ENCODE results near the gene CRADD. TPM values are rescaled to one million over a fixed set of nuclear protein-coding genes. Genes with fewer than 3 reads are reported as not detected.

The CRADD gene
- total RNA-seq, 1 donor from 2014 or later: 9.1 TPM

DNA sequence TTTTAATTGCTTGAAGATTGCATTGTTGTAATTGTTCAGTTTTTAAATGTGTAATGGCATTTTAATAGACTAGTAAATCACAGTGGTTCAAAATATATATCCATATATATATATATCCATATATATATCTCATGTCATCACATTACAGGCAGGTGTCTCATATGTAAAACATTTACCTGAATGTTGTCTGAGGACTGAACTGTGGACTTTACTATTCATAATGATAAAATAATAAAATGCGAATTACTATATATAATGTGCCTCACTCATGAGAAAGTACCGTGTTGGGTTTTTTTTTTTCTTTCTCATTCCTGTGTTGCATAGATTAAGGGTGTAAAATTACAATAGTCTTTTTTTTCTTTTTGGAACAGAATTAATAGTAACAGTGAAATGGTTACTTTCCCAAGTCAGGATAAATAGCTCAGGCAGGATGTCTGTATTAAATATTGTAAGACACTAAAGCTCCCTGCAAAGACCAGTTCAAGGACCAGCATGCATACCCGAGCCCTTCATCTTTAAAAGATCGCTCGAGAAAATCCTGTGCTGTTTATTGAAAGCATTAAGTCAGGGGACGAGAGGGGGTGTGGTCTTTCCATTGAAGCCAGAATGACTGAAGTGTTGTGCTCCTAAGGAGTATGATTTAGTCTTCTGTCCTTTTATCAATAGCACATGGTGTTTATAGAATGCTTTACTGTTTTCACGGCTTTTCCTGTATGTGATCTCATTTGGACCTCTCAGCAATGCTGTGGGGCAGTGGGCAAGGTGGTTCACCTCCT lies 173.5 kb downstream of the CRADD start:
- Mint-ChIP-seq H3K27ac (ENCODE audit: unreplicated experiment) (no peak overlapping the region), H3K36me3 (ENCODE audit: low read depth) (no peaks in the 10 kb centered on the region), H3K4me3 (ENCODE audit: unreplicated experiment) (no peak overlapping the region), H3K9me3 (ENCODE audit: low read depth) (no peaks in the 10 kb centered on the region), H3K27me3 (ENCODE audit: low read depth) (no peaks in the 10 kb centered on the region), H3K4me1 (ENCODE audit: low read depth) (peaks cover 6% of the 10 kb centered on the region)
- DNase-seq (ENCODE audit: low spot score): no peak
- TF ChIP-seq, protein P1, sequence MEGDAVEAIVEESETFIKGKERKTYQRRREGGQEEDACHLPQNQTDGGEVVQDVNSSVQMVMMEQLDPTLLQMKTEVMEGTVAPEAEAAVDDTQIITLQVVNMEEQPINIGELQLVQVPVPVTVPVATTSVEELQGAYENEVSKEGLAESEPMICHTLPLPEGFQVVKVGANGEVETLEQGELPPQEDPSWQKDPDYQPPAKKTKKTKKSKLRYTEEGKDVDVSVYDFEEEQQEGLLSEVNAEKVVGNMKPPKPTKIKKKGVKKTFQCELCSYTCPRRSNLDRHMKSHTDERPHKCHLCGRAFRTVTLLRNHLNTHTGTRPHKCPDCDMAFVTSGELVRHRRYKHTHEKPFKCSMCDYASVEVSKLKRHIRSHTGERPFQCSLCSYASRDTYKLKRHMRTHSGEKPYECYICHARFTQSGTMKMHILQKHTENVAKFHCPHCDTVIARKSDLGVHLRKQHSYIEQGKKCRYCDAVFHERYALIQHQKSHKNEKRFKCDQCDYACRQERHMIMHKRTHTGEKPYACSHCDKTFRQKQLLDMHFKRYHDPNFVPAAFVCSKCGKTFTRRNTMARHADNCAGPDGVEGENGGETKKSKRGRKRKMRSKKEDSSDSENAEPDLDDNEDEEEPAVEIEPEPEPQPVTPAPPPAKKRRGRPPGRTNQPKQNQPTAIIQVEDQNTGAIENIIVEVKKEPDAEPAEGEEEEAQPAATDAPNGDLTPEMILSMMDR (IDR thresholded peaks at IDR 0.05): no peak

DNA sequence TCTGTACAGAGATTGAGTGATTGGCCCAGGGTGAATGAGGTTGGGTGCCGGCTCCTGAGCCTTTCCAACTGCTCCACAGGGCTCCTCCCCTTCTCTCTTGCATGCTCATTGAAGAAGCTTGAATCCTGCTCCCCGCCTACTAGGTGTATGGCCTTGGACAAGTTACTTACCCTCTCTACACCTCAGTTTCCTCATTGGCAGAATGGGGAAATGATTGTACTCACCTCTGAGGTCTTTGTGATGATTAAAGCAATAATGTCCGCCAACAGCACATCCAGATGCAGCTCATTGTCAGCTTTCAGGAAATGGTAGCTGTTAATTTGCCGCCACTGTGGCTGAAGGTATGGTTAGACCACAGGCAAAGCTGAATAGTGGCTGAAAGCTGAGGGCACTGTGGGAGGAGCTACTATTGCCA lies 174.1 kb downstream of the CRADD start:
- no peaks in the 10 kb centered on the region for H3K9me3 Mint-ChIP-seq (ENCODE audit: low read depth)
- no peak overlapping the region for H3K4me3 Mint-ChIP-seq (ENCODE audit: unreplicated experiment)
- no peak overlapping the region for H3K27ac Mint-ChIP-seq (ENCODE audit: unreplicated experiment)
- no peak for DNase-seq (ENCODE audit: low spot score)
- TF ChIP-seq, protein P1 (IDR thresholded peaks at IDR 0.05): no peak
- H3K27me3 Mint-ChIP-seq (ENCODE audit: low read depth): no peaks in the 10 kb centered on the region
- H3K36me3 Mint-ChIP-seq (ENCODE audit: low read depth): no peaks in the 10 kb centered on the region
- peaks cover 6% of the 10 kb centered on the region for H3K4me1 Mint-ChIP-seq (ENCODE audit: low read depth)

DNA sequence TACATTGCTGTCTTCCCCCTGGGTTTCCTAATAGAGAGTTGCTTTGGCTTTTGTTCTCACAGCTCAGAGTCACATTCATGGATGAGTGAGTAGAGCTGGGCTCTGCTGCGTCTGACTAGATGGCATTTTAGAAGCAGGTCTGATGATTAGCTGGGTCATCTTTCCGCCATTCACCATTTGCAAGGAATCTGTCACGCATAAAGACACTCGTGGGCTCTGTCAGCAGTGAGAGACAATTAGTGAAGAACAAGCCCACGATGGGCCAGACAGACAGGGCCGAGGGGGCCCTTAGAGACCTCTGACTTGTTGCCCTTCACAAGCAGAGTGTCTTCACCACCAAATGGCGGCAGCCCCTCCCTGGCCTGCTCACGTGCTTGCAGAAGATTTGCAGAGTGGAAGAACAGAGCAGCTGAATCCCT lies 175.0 kb downstream of the CRADD start:
- no peak for DNase-seq (ENCODE audit: low spot score)
- TF ChIP-seq, protein P1 (IDR thresholded peaks at IDR 0.05): no peak
- Mint-ChIP-seq H3K27ac (ENCODE audit: unreplicated experiment) (no peak overlapping the region), H3K4me3 (ENCODE audit: unreplicated experiment) (no peak overlapping the region), H3K36me3 (ENCODE audit: low read depth) (no peaks in the 10 kb centered on the region), H3K9me3 (ENCODE audit: low read depth) (no peaks in the 10 kb centered on the region), H3K4me1 (ENCODE audit: low read depth) (peaks cover 6% of the 10 kb centered on the region), H3K27me3 (ENCODE audit: low read depth) (no peaks in the 10 kb centered on the region)

DNA sequence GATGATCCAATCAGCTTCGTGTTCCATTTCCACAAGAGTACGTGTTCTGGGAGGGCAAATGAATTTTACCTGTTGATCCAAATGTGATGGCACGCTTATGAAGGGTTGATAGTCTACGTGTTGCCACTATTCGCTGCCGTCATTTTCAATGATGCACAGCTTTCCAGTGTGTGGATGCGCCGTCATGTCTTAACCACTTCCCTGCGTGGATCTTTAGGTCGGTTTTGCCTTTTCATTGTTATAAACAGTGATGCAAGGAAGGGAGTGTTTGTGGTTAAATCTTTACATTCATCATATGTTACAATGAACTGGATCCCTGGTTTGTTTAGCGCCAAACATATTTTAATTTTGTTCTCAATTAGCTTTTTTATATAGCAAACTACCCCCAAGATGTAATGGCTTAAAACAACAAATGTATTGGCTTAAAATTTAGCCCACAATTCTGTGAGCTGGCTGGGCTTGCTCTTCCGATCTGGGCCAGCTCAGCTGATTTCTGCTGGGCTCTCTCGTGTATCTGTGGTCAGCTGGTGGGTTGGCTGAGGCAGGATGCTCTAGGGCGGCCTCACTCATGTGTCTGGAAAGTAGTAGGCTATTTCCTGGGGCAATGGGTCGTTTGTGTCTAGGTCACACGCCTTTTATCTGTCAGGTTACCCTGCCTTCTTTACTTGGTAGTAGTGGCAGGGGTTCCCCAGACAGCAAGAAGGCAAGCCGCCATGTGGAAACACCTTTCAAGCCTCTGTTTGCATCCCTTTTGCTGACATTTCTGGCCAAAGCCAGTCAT lies 176.7 kb downstream of the CRADD start:
- TF ChIP-seq, protein P1 (IDR thresholded peaks at IDR 0.05): no peak
- no peak overlapping the region for H3K4me3 Mint-ChIP-seq (ENCODE audit: unreplicated experiment)
- H3K27ac Mint-ChIP-seq (ENCODE audit: unreplicated experiment): no peak overlapping the region
- no peaks in the 10 kb centered on the region for H3K27me3 Mint-ChIP-seq (ENCODE audit: low read depth)
- H3K9me3 Mint-ChIP-seq (ENCODE audit: low read depth): no peaks in the 10 kb centered on the region
- no peaks in the 10 kb centered on the region for H3K36me3 Mint-ChIP-seq (ENCODE audit: low read depth)
- DNase-seq (ENCODE audit: low spot score): no peak
- H3K4me1 Mint-ChIP-seq (ENCODE audit: low read depth): peaks cover 1% of the 10 kb centered on the region

DNA sequence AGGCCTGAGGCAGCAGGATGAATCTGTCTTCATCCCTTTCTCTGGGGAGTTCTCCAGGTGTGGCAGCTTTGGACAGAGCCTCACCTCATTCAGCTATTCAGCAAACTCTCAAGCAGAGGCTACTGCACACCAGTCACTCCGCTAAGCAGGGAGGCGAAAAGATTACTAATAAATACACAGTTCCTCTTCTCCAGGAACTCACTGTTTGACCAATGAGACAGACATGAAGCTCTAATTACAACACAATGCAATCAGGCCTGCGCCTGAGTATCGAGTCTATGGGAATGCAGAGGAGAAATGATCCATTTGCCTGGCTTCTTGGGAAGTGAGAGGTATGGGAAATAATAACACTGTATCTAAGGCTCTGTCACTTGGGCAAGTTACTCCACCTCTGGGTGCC lies 178.1 kb downstream of the CRADD start:
- H3K27ac Mint-ChIP-seq (ENCODE audit: unreplicated experiment): no peak overlapping the region
- no peaks in the 10 kb centered on the region for H3K4me1 Mint-ChIP-seq (ENCODE audit: low read depth)
- H3K36me3 Mint-ChIP-seq (ENCODE audit: low read depth): peaks cover under 1% of the 10 kb centered on the region
- H3K27me3 Mint-ChIP-seq (ENCODE audit: low read depth): no peaks in the 10 kb centered on the region
- H3K4me3 Mint-ChIP-seq (ENCODE audit: unreplicated experiment): no peak overlapping the region
- no peak for DNase-seq (ENCODE audit: low spot score)
- TF ChIP-seq, protein P1 (IDR thresholded peaks at IDR 0.05): no peak
- H3K9me3 Mint-ChIP-seq (ENCODE audit: low read depth): no peaks in the 10 kb centered on the region

Data from chondrocyte (in vitro differentiated cells).